ENCODE results near the gene THAP5.

Gene THAP5

GRCh38 chr7:108604307-108605077 lies 35.0 kb upstream of the THAP5 start:
- TF ChIP-seq POU2F2 (IDR thresholded peaks at IDR 0.05; ENCODE audit: low read depth, low read length): no peak
- TF ChIP-seq PAX5 (IDR thresholded peaks at IDR 0.05; ENCODE audit: insufficient read depth, low read length, severe bottlenecking): no peak
- no peak for TF ChIP-seq TAF1 (IDR thresholded peaks at IDR 0.05; ENCODE audit: low read depth, low read length)
- TF ChIP-seq SPI1 (IDR thresholded peaks at IDR 0.05; ENCODE audit: low read depth, low read length): no peak
- no peak for TF ChIP-seq POLR2A (IDR thresholded peaks at IDR 0.05; ENCODE audit: low read depth, low read length)
- TF ChIP-seq POLR2AphosphoS5 (IDR thresholded peaks at IDR 0.05; ENCODE audit: low read depth, low read length): no peak
- FAIRE-seq (no peak), DNase-seq (ENCODE audit: insufficient read length, low spot score) (no peak)

- FAIRE-seq (no peak), DNase-seq (ENCODE audit: insufficient read length, low spot score) (no peak)
- TF ChIP-seq SPI1 (IDR thresholded peaks at IDR 0.05; ENCODE audit: low read depth, low read length) (no peak), POLR2AphosphoS5 (IDR thresholded peaks at IDR 0.05; ENCODE audit: low read depth, low read length) (no peak), TAF1 (IDR thresholded peaks at IDR 0.05; ENCODE audit: low read depth, low read length) (no peak), POLR2A (IDR thresholded peaks at IDR 0.05; ENCODE audit: low read depth, low read length) (no peak), PAX5 (IDR thresholded peaks at IDR 0.05; ENCODE audit: insufficient read depth, low read length, severe bottlenecking) (no peak), POU2F2 (IDR thresholded peaks at IDR 0.05; ENCODE audit: low read depth, low read length) (no peak)
Measured at GRCh38 chr7:108603656-108604306, 34.3 kb upstream of the THAP5 start.

- TF ChIP-seq POU2F2 (IDR thresholded peaks at IDR 0.05; ENCODE audit: low read depth, low read length) (no peak), PAX5 (IDR thresholded peaks at IDR 0.05; ENCODE audit: insufficient read depth, low read length, severe bottlenecking) (no peak), SPI1 (IDR thresholded peaks at IDR 0.05; ENCODE audit: low read depth, low read length) (no peak), POLR2AphosphoS5 (IDR thresholded peaks at IDR 0.05; ENCODE audit: low read depth, low read length) (no peak), TAF1 (IDR thresholded peaks at IDR 0.05; ENCODE audit: low read depth, low read length) (no peak), POLR2A (IDR thresholded peaks at IDR 0.05; ENCODE audit: low read depth, low read length) (no peak)
- FAIRE-seq (no peak), DNase-seq (ENCODE audit: insufficient read length, low spot score) (no peak)
Measured at GRCh38 chr7:108600399-108600798, 30.9 kb upstream of the THAP5 start.

GRCh38 chr7:108598914-108599580 lies 29.5 kb upstream of the THAP5 start:
- FAIRE-seq (no peak), DNase-seq (ENCODE audit: insufficient read length, low spot score) (no peak)
- TF ChIP-seq POLR2AphosphoS5 (IDR thresholded peaks at IDR 0.05; ENCODE audit: low read depth, low read length): no peak
- no peak for TF ChIP-seq SPI1 (IDR thresholded peaks at IDR 0.05; ENCODE audit: low read depth, low read length)
- TF ChIP-seq PAX5 (IDR thresholded peaks at IDR 0.05; ENCODE audit: insufficient read depth, low read length, severe bottlenecking): no peak
- TF ChIP-seq POLR2A (IDR thresholded peaks at IDR 0.05; ENCODE audit: low read depth, low read length): no peak
- no peak for TF ChIP-seq POU2F2 (IDR thresholded peaks at IDR 0.05; ENCODE audit: low read depth, low read length)
- TF ChIP-seq TAF1 (IDR thresholded peaks at IDR 0.05; ENCODE audit: low read depth, low read length): no peak

- DNase-seq (ENCODE audit: insufficient read length, low spot score) (no peak), FAIRE-seq (no peak)
- TF ChIP-seq POU2F2 (IDR thresholded peaks at IDR 0.05; ENCODE audit: low read depth, low read length) (no peak), POLR2AphosphoS5 (IDR thresholded peaks at IDR 0.05; ENCODE audit: low read depth, low read length) (no peak), TAF1 (IDR thresholded peaks at IDR 0.05; ENCODE audit: low read depth, low read length) (no peak), POLR2A (IDR thresholded peaks at IDR 0.05; ENCODE audit: low read depth, low read length) (no peak), PAX5 (IDR thresholded peaks at IDR 0.05; ENCODE audit: insufficient read depth, low read length, severe bottlenecking) (no peak), SPI1 (IDR thresholded peaks at IDR 0.05; ENCODE audit: low read depth, low read length) (no peak)
Measured at GRCh38 chr7:108598153-108598552, 28.6 kb upstream of the THAP5 start.

- TF ChIP-seq TAF1 (IDR thresholded peaks at IDR 0.05; ENCODE audit: low read depth, low read length) (no peak), SPI1 (IDR thresholded peaks at IDR 0.05; ENCODE audit: low read depth, low read length) (no peak), PAX5 (IDR thresholded peaks at IDR 0.05; ENCODE audit: insufficient read depth, low read length, severe bottlenecking) (no peak), POU2F2 (IDR thresholded peaks at IDR 0.05; ENCODE audit: low read depth, low read length) (no peak), POLR2AphosphoS5 (IDR thresholded peaks at IDR 0.05; ENCODE audit: low read depth, low read length) (no peak), POLR2A (IDR thresholded peaks at IDR 0.05; ENCODE audit: low read depth, low read length) (no peak)
- DNase-seq (ENCODE audit: insufficient read length, low spot score) (no peak), FAIRE-seq (no peak)
Measured at GRCh38 chr7:108596560-108596959, 27.1 kb upstream of the THAP5 start.

- TF ChIP-seq POLR2A (IDR thresholded peaks at IDR 0.05; ENCODE audit: low read depth, low read length): no peak
- TF ChIP-seq TAF1 (IDR thresholded peaks at IDR 0.05; ENCODE audit: low read depth, low read length): no peak
- no peak for TF ChIP-seq PAX5 (IDR thresholded peaks at IDR 0.05; ENCODE audit: insufficient read depth, low read length, severe bottlenecking)
- TF ChIP-seq POLR2AphosphoS5 (IDR thresholded peaks at IDR 0.05; ENCODE audit: low read depth, low read length): no peak
- no peak for TF ChIP-seq POU2F2 (IDR thresholded peaks at IDR 0.05; ENCODE audit: low read depth, low read length)
- no peak for TF ChIP-seq SPI1 (IDR thresholded peaks at IDR 0.05; ENCODE audit: low read depth, low read length)
- DNase-seq (ENCODE audit: insufficient read length, low spot score) (no peak), FAIRE-seq (no peak)
Measured at GRCh38 chr7:108592646-108593201, 23.2 kb upstream of the THAP5 start.

- no peak for FAIRE-seq
- no peak for DNase-seq (ENCODE audit: insufficient read length, low spot score)
- no peak for TF ChIP-seq POLR2AphosphoS5 (IDR thresholded peaks at IDR 0.05; ENCODE audit: low read depth, low read length)
- no peak for TF ChIP-seq PAX5 (IDR thresholded peaks at IDR 0.05; ENCODE audit: insufficient read depth, low read length, severe bottlenecking)
- TF ChIP-seq TAF1 (IDR thresholded peaks at IDR 0.05; ENCODE audit: low read depth, low read length): no peak
- TF ChIP-seq POU2F2 (IDR thresholded peaks at IDR 0.05; ENCODE audit: low read depth, low read length): no peak
- no peak for TF ChIP-seq POLR2A (IDR thresholded peaks at IDR 0.05; ENCODE audit: low read depth, low read length)
- TF ChIP-seq SPI1 (IDR thresholded peaks at IDR 0.05; ENCODE audit: low read depth, low read length): no peak
Measured at GRCh38 chr7:108590606-108591005, 21.1 kb upstream of the THAP5 start.

Measured in GM12891 (cell line).